Measurements from ENCODE around the gene EGLN3.
"Not testable (repeated sequence)": the region's sequence is repeated elsewhere in the genome, so short reads cannot be mapped to it uniquely, and the experiment has no call there.

Gene EGLN3

GRCh38 chr14:33962466-33962865, 11.6 kb upstream of the EGLN3 start:
- not testable (repeated sequence) for DNase-seq (ENCODE audit: low read depth in 2 of 3, low spot score in 1 of 3)

GRCh38 chr14:33962016-33962415, 11.1 kb upstream of the EGLN3 start:
- no peak for DNase-seq (ENCODE audit: low read depth in 2 of 3, low spot score in 1 of 3)

- DNase-seq (ENCODE audit: low read depth in 2 of 3, low spot score in 1 of 3), result no peak
These were observed 8.8 kb upstream of the EGLN3 start for GRCh38 chr14:33959692-33960151.

DNA sequence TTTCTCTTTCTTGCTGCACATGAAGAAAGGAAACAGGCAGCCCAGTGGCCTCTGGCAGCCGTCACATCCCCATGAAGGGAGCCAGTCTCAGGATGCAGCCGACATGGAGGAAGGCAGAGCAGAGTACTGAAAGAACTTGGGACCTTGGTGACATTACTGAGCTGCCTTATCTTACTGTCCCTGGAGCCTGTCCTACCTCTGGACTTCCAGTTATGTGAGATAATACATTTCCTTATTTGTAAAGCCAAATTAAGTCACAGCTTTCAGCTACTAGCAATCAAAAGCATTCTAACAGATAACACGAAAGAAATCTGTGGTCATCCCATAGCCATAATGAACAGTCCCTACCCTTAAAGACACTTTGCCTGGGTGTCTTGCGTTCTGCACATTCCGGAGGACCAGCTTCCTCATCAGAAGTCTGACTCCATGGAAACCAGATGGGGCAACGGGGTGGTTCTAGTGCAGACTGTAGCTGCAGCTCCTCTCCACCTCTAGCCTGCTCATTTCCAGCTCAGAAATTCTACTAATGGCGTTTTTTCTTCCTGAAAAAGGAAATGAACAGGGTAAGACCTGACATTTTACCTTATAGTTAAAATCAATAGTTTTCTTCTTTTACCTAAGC, 7.8 kb upstream of the EGLN3 start:
- no peak for DNase-seq (ENCODE audit: low read depth in 2 of 3, low spot score in 1 of 3)

DNA sequence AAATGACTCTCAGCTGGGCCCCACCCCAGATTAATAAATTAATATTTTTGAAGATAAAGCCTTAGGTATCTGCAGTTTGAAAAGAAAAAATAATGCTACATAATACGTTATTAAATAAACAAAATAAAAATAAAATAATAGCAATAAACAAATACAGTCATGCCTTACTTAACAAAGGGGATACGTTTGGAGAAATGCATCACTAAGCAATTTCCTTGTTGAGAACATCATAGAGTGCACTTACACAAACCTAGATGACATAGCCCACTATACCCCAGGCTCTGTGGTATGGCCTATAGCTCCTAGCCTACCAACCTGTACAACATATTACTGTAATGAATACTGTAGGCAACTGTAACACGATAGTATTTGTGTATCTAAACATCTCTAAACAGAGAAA, 7.1 kb upstream of the EGLN3 start:
- no peak for DNase-seq (ENCODE audit: low read depth in 2 of 3, low spot score in 1 of 3)

GRCh38 chr14:33957299-33957698, 6.4 kb upstream of the EGLN3 start:
- no peak for DNase-seq (ENCODE audit: low read depth in 2 of 3, low spot score in 1 of 3)

- no peak for DNase-seq (ENCODE audit: low read depth in 2 of 3, low spot score in 1 of 3)
These were observed 5.8 kb upstream of the EGLN3 start for GRCh38 chr14:33956640-33957039.

GRCh38 chr14:33954016-33954598, 3.2 kb upstream of the EGLN3 start:
- DNase-seq (ENCODE audit: low read depth in 2 of 3, low spot score in 1 of 3), result no peak

GRCh38 chr14:33952541-33952940, 1.7 kb upstream of the EGLN3 start:
- DNase-seq (ENCODE audit: low read depth in 2 of 3, low spot score in 1 of 3), result no peak

DNA sequence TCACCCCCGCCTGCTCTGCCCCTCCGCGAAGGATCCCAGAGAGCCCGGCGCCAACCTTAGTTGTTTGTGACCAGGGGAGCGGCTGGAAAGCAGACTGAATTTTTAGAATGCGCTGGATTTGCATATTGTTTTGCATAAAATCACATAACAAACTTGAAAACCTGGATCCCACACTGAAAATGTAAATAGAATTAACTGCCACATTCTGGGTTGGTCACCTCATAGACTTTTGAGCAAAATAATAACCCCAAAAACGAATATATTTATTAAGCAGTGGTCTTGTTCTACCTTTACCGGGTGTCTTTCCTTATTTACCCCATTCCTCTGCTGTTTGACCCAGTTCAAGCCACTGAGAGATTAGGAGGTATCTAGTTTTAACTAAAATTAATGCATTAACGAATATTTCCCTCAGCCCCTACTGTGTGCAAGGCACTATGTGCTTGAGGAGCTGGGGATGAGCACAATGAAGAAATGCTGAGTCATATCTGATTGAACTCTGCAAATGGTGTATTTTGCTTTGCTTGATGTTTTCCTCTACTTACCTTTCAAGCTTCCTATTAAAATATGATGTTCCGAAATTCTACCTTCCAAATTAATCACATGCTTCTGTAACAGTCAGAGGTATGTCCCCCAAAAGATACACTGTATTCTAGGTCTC, 438 bp upstream of the EGLN3 start:
- DNase-seq (ENCODE audit: low read depth in 2 of 3, low spot score in 1 of 3), result no peak

DNA sequence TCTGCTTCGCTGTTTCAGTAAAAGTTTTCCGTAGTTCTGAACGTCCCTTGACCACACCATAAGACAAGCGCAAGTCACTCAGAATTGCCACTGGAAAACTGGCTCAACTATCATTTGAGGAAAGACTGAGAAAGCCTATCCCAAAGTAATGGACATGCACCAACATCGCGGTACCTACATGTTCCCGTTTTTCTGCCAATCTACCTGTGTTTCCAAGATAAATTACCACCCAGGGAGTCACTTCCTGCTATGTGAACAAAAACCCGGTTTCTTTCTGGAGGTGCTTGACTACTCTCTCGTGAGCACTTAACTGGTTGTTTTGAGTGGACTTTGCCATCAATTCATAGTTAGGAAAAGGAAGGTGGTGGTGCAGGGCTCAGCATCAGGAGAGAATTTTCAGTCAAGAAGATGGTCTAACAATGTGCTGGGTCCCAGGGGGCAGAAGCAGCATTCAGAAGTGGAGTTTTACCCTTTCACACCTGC, 1.4 kb downstream of the EGLN3 start:
- no peak for DNase-seq (ENCODE audit: low read depth in 2 of 3, low spot score in 1 of 3)

GRCh38 chr14:33948869-33949408, 1.9 kb downstream of the EGLN3 start:
- DNase-seq (ENCODE audit: low read depth in 2 of 3, low spot score in 1 of 3), result no peak

- DNase-seq (ENCODE audit: low read depth in 2 of 3, low spot score in 1 of 3), result no peak
These were observed 2.6 kb downstream of the EGLN3 start for GRCh38 chr14:33948145-33948868.

DNA sequence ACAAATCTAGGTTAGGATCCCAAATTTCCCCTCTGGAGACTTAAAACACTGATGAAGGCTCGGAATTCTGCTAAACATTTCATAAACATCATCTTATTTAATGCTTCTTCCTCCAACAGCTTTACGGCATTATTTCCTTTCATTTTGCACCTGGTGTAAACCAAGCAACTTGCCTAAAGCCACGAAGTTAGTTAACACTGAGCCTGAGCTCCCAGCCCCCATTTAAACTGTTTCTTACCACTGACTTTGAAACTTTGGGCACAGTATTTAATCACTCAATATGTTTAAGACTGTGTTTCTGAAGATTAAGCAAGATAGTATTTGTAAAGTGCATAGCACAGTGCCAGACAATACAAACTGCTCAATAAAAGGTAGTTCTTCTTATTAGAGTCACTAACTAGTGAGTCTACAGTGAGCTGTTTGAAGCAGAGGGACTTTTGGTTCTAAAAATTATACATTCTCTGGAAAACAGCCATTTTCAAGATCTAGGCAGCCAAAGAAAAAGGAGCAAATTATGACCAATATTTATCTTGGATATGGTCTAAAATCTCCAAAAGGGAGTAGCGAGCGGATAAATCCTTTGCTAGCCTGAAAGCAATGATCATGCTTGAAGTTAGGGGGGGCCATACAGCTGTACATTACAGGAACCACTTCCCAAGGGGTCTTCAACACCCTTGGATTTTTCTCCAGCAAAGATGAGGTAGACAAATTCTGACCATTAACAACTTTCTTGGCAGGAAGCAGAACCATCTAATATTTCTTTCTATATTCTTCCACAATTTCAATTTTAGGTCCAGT, 4.0 kb downstream of the EGLN3 start:
- DNase-seq (ENCODE audit: low read depth in 2 of 3, low spot score in 1 of 3), result no peak

GRCh38 chr14:33945210-33946088, 5.4 kb downstream of the EGLN3 start:
- no peak for DNase-seq (ENCODE audit: low read depth in 2 of 3, low spot score in 1 of 3)

- no peak for DNase-seq (ENCODE audit: low read depth in 2 of 3, low spot score in 1 of 3)
These were observed 7.6 kb downstream of the EGLN3 start for GRCh38 chr14:33943096-33943883.

DNA sequence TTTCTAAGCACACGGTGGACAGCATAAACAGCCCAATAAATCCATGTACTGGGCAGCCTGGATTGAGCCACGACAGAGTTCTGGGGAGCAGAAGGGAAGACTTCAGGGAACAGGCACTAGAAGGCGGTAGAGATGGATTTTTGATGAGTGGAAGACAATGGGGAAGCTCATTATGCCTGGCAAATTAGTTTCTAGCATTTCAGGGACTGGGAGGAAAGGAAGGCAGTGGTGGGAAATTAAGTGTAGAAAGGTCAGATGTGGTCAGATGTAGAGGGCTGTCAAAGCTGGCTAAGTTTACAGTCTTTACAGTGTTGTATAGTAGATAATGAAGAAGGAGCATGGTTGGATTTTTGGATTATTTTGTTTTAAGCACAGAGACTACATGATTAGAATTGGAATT, 9.2 kb downstream of the EGLN3 start:
- DNase-seq (ENCODE audit: low read depth in 2 of 3, low spot score in 1 of 3), result no peak

DNA sequence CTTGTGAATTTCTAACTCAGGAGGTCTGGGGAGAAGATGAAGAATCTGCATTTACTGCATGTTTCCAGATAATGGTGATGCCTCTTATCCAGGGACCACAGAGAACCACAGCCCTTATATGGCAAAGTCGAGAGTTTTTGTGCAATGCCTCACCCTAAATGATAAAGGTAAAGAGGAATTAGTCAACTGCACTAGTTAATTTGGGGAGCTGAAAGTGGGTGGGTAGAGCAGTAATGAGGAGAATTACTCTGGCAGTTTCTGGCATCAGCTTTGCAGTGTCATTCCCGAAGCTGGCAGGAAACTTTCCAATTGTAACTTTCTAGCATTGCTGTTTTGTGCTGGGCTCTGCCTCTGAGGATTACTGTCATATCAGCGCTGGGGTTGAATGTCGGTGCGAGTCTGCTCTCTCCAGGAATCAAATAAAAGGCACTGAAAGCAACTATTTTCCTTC, 10.3 kb downstream of the EGLN3 start:
- DNase-seq (ENCODE audit: low read depth in 2 of 3, low spot score in 1 of 3), result no peak

Measured in stimulated activated CD4-positive, alpha-beta T cell treated with anti-CD3 and anti-CD28 coated beads, Interleukin-12 subunit alpha, Interleukin-12 subunit beta, amount 100 ng/mL, for 48 hours (primary cell).